Fibroblast of the aortic adventitia (primary cell): ENCODE data around the gene FGD1. TPM values are rescaled to one million over a fixed set of nuclear protein-coding genes. Genes with fewer than 3 reads are reported as not detected.

Experiments used
- DNase-seq: peaks from one replicate; pipeline ENCODE4 v3.0.0-alpha.2; 2010; ENCODE audit warnings: low read depth
- H3K4me3 ChIP-seq: 2 replicates; pipeline ENCODE4 v1.5.1; 2011; ENCODE audit warnings: low read depth, mild to moderate bottlenecking, control low read depth, low read length, moderate library complexity
- total RNA-seq: library from RNA; depleted of rRNA; stranded (reverse); fragments of >200 nt; gene quantifications from 2 replicates; pipeline ENCODE4 v1.2.3, GENCODE V29; 2012; ENCODE audit warnings: low replicate concordance
- TF ChIP-seq, protein P1 (sequence below): IDR thresholded peaks from 2 replicates; pipeline ENCODE4 v1.5.1; 2011; ENCODE audit warnings: mild to moderate bottlenecking, low read length, control low read depth, inconsistent platforms; ENCODE audit not compliant: insufficient read depth

FGD1 gene
- total RNA-seq, 1 donor: 11.1 TPM

DNA sequence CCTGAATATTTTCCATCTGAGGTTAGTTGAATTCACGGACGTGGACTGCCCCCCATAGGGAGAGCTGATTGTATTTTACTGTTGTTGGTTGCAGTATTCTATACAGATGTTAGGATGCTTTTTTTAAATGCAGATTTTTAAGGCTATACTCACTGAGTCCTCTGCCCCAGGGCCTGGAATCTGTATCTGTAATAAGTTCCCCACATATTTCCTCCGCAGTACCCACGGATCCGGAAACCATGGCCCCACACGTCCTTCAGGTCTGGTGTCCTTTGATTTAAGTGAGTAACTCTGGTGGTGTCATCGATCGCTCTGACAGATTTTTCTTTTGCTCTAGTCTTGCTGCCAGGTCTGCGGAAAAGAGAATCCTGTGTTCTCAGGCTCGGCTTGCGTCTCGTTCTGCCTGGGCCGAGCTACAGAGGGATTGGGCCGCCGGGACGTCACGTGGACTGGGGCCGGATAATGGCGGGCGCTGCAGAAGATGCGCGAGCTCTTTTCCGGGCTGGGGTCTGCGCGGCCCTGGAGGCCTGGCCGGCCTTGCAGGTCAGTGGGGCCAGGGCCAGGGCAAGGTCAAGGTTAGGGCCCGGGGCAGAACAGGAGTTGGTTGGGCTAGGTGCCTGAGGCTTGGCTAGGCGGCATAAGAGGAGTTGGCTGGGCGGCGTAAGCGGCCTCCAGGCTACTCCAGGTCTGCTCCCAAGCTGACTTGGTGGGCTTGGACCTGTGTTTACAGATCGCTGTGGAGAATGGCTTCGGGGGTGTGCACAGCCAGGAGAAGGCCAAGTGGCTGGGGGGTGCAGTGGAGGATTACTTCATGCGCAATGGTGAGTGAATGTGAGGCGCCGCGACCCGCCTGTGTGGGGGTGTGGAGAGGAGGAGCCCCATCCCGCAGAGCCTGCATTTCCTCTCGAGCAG is 55.8 kb downstream of the FGD1 start, which contains the start of gene TSR2:
Gene TSR2, plus strand, starts transcription at position 445 of the 912 bp plus-strand sequence. Its CDS starts 18 bp downstream, at position 463.
- TF ChIP-seq, protein P1, sequence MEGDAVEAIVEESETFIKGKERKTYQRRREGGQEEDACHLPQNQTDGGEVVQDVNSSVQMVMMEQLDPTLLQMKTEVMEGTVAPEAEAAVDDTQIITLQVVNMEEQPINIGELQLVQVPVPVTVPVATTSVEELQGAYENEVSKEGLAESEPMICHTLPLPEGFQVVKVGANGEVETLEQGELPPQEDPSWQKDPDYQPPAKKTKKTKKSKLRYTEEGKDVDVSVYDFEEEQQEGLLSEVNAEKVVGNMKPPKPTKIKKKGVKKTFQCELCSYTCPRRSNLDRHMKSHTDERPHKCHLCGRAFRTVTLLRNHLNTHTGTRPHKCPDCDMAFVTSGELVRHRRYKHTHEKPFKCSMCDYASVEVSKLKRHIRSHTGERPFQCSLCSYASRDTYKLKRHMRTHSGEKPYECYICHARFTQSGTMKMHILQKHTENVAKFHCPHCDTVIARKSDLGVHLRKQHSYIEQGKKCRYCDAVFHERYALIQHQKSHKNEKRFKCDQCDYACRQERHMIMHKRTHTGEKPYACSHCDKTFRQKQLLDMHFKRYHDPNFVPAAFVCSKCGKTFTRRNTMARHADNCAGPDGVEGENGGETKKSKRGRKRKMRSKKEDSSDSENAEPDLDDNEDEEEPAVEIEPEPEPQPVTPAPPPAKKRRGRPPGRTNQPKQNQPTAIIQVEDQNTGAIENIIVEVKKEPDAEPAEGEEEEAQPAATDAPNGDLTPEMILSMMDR: peak; percentile 25
- peak; percentile 84 for DNase-seq
- peak within 1 kb of the TSS; percentile 85 for H3K4me3 ChIP-seq

DNA sequence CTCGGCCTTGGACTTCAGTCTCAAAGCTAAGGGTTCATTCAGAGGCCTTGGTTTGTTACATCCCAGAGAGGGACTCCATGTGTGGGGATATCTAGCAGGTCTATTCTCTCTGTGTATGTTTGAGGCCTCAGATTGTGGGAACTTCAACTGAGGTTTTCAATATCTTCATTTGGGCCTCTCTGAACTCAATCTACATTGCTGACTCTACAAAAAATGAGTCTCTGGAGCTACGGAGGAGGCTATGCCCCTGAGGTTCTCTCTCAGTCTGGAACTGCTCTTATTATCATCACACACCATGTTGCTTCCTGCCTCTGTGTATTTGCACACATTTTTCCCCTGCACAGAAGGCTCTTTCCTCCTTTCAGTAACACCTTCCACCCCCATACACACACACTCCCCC is 60.9 kb downstream of the FGD1 start:
- TF ChIP-seq, protein P1: no peak
- DNase-seq: no peak
- no peak overlapping the region for H3K4me3 ChIP-seq

DNA sequence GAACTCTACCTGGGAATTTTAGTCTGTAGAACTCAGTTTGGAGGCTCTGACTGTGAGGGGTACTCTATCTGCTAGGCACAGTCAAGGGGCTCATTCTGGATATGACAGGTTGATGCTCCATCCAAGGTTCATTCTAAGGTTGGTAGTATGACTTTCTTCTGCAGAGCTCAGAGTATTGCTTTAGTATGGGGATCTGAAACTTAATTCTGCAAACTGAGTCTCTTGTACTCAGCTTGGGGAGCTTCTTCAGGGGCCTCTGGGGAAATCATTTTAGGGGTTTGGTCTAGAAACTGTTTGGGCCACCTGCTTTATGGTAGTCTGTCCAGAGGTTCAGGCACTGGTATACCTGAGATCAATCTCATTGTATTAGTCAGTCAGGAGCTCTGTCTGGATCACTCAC is 65.5 kb downstream of the FGD1 start:
- TF ChIP-seq, protein P1: no peak
- H3K4me3 ChIP-seq: no peak overlapping the region
- no peak for DNase-seq

DNA sequence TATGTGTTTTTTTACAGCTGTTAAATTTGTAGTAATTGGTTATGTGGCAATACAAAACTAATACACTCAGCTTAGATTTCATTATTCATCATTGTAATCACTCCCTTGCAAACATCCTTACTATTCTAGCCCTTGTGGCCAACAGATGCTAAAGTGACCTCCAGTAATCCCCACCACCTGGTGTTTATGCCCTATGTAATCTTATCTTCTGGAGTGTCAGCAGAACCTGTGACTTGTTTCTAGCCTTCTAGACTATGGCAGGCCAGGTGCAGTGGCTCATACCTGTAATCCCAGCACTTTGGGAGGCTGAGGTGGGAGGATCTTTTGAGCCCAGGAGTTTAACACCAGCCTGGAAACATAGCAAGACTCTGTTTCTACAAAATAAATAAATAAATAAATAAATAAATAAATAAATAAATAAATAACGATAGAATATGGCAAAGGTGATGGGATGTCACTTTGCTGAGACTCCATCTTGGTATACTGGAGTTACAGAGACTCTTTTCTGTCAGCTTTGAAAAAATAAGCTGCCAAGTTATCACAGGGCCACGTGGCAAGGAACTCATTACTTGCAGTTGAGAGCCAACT is 68.1 kb downstream of the FGD1 start:
- DNase-seq: no peak
- no peak overlapping the region for H3K4me3 ChIP-seq
- TF ChIP-seq, protein P1: no peak

DNA sequence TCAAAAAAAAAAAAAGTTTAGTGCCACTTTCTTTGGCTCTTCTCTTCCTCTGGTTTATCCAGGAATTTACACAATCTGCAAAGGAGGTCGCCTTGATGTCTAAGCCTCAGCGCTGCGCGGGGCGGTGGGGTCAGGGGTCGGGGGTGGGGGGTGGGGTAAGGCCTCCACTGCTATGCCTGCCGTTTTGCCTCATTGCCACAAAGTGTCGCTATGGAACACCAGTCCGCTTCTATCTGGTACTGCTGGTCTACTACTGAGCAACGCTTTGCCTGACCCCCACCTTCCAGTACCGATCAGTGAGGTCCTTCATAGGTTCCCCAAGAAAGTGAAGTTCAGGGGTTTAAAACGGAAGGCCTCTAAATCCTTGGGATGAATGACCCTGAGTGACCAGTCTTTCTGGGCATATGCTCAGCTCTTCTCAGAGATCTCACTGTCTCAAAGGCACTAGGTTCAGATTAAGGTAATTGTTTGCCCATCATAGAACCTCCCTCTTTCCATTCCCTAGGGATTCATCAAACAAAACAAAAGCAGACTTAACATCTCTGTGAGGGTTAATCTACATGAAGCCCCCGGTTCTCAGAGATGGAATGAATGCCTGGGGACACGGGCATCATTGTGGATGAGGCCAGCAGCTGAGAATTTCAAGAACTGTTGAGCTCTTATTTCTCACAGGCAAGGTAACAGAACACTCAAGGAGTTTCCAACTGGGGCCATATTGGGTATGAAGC is 72.7 kb downstream of the FGD1 start:
- no peak for DNase-seq
- TF ChIP-seq, protein P1: no peak
- H3K4me3 ChIP-seq: no peak overlapping the region

DNA sequence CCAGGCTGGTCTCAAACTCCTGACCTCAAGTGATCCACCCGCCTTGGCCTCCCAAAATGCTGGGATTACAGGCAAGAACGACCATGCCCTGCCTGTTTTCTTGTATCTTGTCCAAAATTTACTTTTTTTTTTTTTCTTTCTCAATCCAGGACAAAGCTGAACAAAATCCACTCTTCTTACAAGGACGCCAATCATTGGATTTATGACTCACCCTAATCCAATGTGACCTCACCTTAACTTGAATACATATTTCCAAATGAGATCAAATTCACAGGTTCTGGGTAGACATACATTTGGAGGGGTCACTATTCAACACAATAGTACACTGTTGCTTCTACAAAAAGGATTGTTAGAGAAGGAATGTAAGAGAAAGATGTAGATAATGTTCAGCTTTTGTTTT is 73.9 kb downstream of the FGD1 start:
- TF ChIP-seq, protein P1: no peak
- H3K4me3 ChIP-seq: no peak overlapping the region
- no peak for DNase-seq
